Thoracic aorta (tissue), 2 donors: ENCODE results near the gene SLC7A14. TPM values are rescaled to one million over a fixed set of nuclear protein-coding genes. Genes with fewer than 3 reads are reported as not detected.
A peak's percentile ranks its signal among the peaks of the same experiment; 100 is the strongest.

ENCODE experiments used
- ATAC-seq: fragments of 150-250 bp; one replicate; pipeline ENCODE4 v1.8.0; 2017; ENCODE audit warnings: low read depth; ENCODE audit not compliant: insufficient number of reproducible peaks, low FRiP score
- DNase-seq: peaks from one replicate; pipeline ENCODE4 v3.0.0-alpha.2; 2020; ENCODE audit warnings: low spot score
- H3K27ac ChIP-seq, 2 donors: fragments of 200-600 bp; sonication (generic); 1 replicate in 1 of 2; 2 replicates in 1 of 2; pipeline ENCODE4 v1.5.1; 2016; ENCODE audit warnings: mild to moderate bottlenecking in 2 of 2, moderate library complexity in 2 of 2
- H3K27me3 ChIP-seq: fragments of 200-600 bp; sonication (generic); replicated peaks from 2 replicates; pipeline ENCODE4 v1.6.0; 2016; ENCODE audit warnings: mild to moderate bottlenecking; ENCODE audit not compliant: insufficient read depth
- H3K36me3 ChIP-seq: fragments of 200-600 bp; sonication (generic); one replicate; pipeline ENCODE4 v1.5.1; 2016
- H3K4me1 ChIP-seq, 2 donors: fragments of 200-600 bp; sonication (generic); 1 replicate in 1 of 2; 2 replicates in 1 of 2; pipeline versions ENCODE4 v1.5.1 to v1.6.0; 2016; ENCODE audit warnings: low read depth in 2 of 2, mild to moderate bottlenecking in 1 of 2; ENCODE audit not compliant: control insufficient read depth in 1 of 2
- H3K4me3 ChIP-seq: fragments of 200-600 bp; sonication (generic); 2 replicates; pipeline ENCODE4 v1.5.1; 2016; ENCODE audit warnings: mild to moderate bottlenecking
- H3K9me3 ChIP-seq: fragments of 200-600 bp; sonication (generic); 2 replicates; pipeline ENCODE4 v1.5.1; 2016
- total RNA-seq, 2 donors: library from RNA; depleted of rRNA; stranded (reverse); fragments of >200 nt; gene quantifications; one replicate each; pipeline versions ENCODE4 v1.1.0 to v1.2.3, GENCODE V29; 2016
- TF ChIP-seq, protein P1 (sequence below): fragments of 200-600 bp; sonication (generic); IDR thresholded peaks from one replicate; pipeline ENCODE4 v1.5.1; 2019; ENCODE audit warnings: antibody characterized with exemption

The SLC7A14 gene
- total RNA-seq, 2 donors from 2014 or later: not detected

- TF ChIP-seq, protein P1, sequence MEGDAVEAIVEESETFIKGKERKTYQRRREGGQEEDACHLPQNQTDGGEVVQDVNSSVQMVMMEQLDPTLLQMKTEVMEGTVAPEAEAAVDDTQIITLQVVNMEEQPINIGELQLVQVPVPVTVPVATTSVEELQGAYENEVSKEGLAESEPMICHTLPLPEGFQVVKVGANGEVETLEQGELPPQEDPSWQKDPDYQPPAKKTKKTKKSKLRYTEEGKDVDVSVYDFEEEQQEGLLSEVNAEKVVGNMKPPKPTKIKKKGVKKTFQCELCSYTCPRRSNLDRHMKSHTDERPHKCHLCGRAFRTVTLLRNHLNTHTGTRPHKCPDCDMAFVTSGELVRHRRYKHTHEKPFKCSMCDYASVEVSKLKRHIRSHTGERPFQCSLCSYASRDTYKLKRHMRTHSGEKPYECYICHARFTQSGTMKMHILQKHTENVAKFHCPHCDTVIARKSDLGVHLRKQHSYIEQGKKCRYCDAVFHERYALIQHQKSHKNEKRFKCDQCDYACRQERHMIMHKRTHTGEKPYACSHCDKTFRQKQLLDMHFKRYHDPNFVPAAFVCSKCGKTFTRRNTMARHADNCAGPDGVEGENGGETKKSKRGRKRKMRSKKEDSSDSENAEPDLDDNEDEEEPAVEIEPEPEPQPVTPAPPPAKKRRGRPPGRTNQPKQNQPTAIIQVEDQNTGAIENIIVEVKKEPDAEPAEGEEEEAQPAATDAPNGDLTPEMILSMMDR: no peak
- H3K9me3 ChIP-seq: no peaks in the 10 kb centered on the region
- no peaks in the 10 kb centered on the region for H3K4me1 ChIP-seq
- no peak overlapping the region for H3K4me3 ChIP-seq
- ATAC-seq: no peak
- no peak for DNase-seq
- H3K27ac ChIP-seq: no peak overlapping the region
- H3K27me3 ChIP-seq: no peaks in the 10 kb centered on the region
- no peaks in the 10 kb centered on the region for H3K36me3 ChIP-seq
Observed at GRCh38 chr3:170631755-170632488, 46.0 kb upstream of the SLC7A14 start.

- Histone ChIP-seq H3K4me1 (no peaks in the 10 kb centered on the region), H3K36me3 (no peaks in the 10 kb centered on the region), H3K27me3 (no peaks in the 10 kb centered on the region), H3K9me3 (no peaks in the 10 kb centered on the region), H3K4me3 (no peak overlapping the region), H3K27ac (no peak overlapping the region)
- no peak for ATAC-seq
- no peak for DNase-seq
- TF ChIP-seq, protein P1: no peak
Observed at GRCh38 chr3:170623524-170623923, 37.6 kb upstream of the SLC7A14 start.

- ATAC-seq (no peak), DNase-seq (no peak)
- no peaks in the 10 kb centered on the region for H3K27me3 ChIP-seq
- TF ChIP-seq, protein P1: no peak
- no peaks in the 10 kb centered on the region for H3K36me3 ChIP-seq
- H3K4me1 ChIP-seq: no peaks in the 10 kb centered on the region
- no peak overlapping the region for H3K4me3 ChIP-seq
- no peak overlapping the region for H3K27ac ChIP-seq
- no peaks in the 10 kb centered on the region for H3K9me3 ChIP-seq
Observed at GRCh38 chr3:170622369-170623159, 36.7 kb upstream of the SLC7A14 start.

DNA sequence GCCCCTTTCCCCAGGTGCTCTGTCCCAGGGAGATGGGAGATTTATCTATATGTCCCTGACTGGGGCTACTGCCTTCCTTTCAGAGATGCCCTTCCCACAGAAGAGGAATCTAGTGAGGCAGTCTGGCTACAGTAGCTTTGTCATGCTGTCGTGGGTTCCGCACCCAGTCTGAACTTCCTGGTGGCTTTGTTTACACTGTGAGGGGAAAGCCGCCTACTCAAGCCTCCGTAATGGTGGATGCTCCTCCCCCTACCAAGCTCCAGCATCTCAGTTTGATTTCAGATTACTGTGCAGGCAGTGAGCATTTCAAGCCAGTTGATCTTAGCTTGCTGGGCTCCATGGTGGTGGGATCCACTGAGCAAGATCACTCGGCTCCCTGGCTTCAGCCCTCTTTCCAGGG is 35.4 kb upstream of the SLC7A14 start:
- Histone ChIP-seq H3K9me3 (no peaks in the 10 kb centered on the region), H3K36me3 (no peaks in the 10 kb centered on the region), H3K4me3 (no peak overlapping the region), H3K27ac (no peak overlapping the region), H3K27me3 (no peaks in the 10 kb centered on the region), H3K4me1 (no peaks in the 10 kb centered on the region)
- TF ChIP-seq, protein P1: no peak
- no peak for ATAC-seq
- no peak for DNase-seq

DNA sequence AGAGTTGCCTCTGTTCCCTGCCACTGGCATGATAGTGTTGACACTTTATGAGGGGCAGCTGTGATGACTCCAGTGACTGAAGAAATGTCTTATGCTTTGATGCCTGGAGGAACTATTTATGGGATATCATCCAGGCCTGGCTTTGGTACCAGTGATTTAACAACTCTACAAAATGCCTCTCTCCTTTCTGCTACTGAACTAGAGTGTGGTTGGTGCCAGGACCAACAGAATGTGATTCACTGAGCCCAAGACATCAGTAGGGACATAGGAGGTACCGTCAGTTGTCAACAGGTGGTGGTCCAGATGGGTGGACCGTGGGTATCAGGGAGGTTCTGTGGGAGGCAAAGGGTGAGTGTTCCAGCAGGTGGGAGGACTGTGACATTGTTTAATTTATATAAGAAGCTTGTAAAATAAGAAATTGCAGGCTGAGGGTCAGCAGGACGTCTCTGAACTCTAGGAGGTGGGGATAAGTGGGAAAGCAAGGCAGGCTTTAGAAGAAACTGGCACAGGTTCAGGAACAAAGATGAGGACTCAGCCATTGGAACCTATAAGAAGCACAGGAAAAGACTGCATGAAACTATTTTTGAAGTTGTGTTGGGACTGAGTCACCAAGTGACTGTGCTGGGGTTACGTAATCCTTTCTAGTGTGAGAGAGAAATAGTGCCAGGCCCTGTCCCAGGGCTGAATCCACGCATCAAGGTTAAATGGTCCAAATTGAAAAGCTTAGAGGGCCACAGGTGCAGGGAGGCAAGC is 28.5 kb upstream of the SLC7A14 start:
- no peak overlapping the region for H3K4me3 ChIP-seq
- no peaks in the 10 kb centered on the region for H3K36me3 ChIP-seq
- DNase-seq (peak; percentile 10), ATAC-seq (peak; percentile 99)
- no peaks in the 10 kb centered on the region for H3K27me3 ChIP-seq
- TF ChIP-seq, protein P1: no peak
- H3K27ac ChIP-seq: peak overlapping the region in 1 of 2 donors; percentile 58
- H3K9me3 ChIP-seq: no peaks in the 10 kb centered on the region
- peaks cover 4 to 12% of the 10 kb centered on the region in 2 donors for H3K4me1 ChIP-seq
